Hepatocyte (in vitro differentiated cells): Measurements from ENCODE around the gene ARRB1. TPM values are rescaled to one million over a fixed set of nuclear protein-coding genes. Genes with fewer than 3 reads are reported as not detected.

Source experiments
- DNase-seq: peaks from one replicate; pipeline ENCODE4 v3.0.0-alpha.2; 2016; ENCODE audit warnings: low spot score
- H2AFZ ChIP-seq: fragments of 200-600 bp; sonication (generic); 2 replicates; pipeline ENCODE4 v1.6.0; 2016; ENCODE audit warnings: antibody characterized with exemption, mild to moderate bottlenecking
- H3K27ac ChIP-seq: fragments of 200-600 bp; sonication (generic); 2 replicates; pipeline ENCODE4 v1.5.1; 2016; ENCODE audit warnings: mild to moderate bottlenecking
- H3K27me3 ChIP-seq: fragments of 200-600 bp; sonication (generic); 2 replicates; pipeline ENCODE4 v1.6.1; 2016
- H3K36me3 ChIP-seq: fragments of 200-600 bp; sonication (generic); replicated peaks from 2 replicates; pipeline ENCODE4 v1.5.1; 2016; ENCODE audit warnings: low read depth; ENCODE audit not compliant: insufficient read depth
- H3K4me1 ChIP-seq: fragments of 200-600 bp; sonication (generic); 2 replicates; pipeline ENCODE4 v1.5.1; 2016; ENCODE audit warnings: mild to moderate bottlenecking, moderate library complexity; ENCODE audit not compliant: insufficient read depth
- H3K4me2 ChIP-seq: fragments of 200-600 bp; sonication (generic); 2 replicates; pipeline ENCODE4 v1.6.0; 2016
- H3K4me3 ChIP-seq: fragments of 200-600 bp; sonication (generic); 2 replicates; pipeline ENCODE4 v1.5.1; 2016; ENCODE audit warnings: mild to moderate bottlenecking
- H3K79me2 ChIP-seq: fragments of 200-600 bp; sonication (generic); 2 replicates; pipeline ENCODE4 v1.6.0; 2017; ENCODE audit warnings: mild to moderate bottlenecking
- H3K9me2 ChIP-seq: fragments of 200-600 bp; sonication (generic); replicated peaks from 2 replicates; pipeline ENCODE4 v1.6.0; 2017; ENCODE audit warnings: mild to moderate bottlenecking; ENCODE audit not compliant: insufficient read depth
- H3K9me3 ChIP-seq: fragments of 200-600 bp; sonication (generic); 2 replicates; pipeline ENCODE4 v1.5.1; 2016; ENCODE audit warnings: low read depth, mild to moderate bottlenecking
- H4K20me1 ChIP-seq: fragments of 200-600 bp; sonication (generic); 2 replicates; pipeline ENCODE4 v1.6.0; 2016; ENCODE audit warnings: mild to moderate bottlenecking; ENCODE audit not compliant: insufficient read depth, poor library complexity, severe bottlenecking
- EZH2 ChIP-seq: fragments of 200-600 bp; sonication (generic); IDR thresholded peaks from 2 replicates; pipeline ENCODE4 v1.6.1; 2016; ENCODE audit warnings: antibody characterized with exemption, mild to moderate bottlenecking, borderline replicate concordance
- EZH2phosphoT487 ChIP-seq: fragments of 200-600 bp; sonication (generic); IDR thresholded peaks from one replicate; pipeline ENCODE4 v1.6.1; 2018; ENCODE audit warnings: antibody characterized with exemption, mild to moderate bottlenecking, low read depth, moderate library complexity; ENCODE audit not compliant: unreplicated experiment, severe bottlenecking
- WGBS: methylation state at CpG from one replicate; pipeline ENCODE4 v1.1.6; 2016; ENCODE audit warnings: low lambda C conversion rate; ENCODE audit errors: missing lambda C conversion rate; 5-methylcytosine and 5-hydroxymethylcytosine counted together
- polyA plus RNA-seq: library from polyadenylated mRNA; unstranded; fragments of >200 nt; fragmentation: Nextera tagmentation; extraction: Ambion mirVana; gene quantifications from 2 replicates; pipeline ENCODE4 v1.2.1, GENCODE V29; 2016
- total RNA-seq: library from RNA; depleted of rRNA; stranded (reverse); fragments of >200 nt; gene quantifications from 2 replicates; pipeline ENCODE4 v1.2.3, GENCODE V29; 2014
- TF ChIP-seq, protein P1 (sequence below): fragments of 200-600 bp; sonication (generic); IDR thresholded peaks from 2 replicates; pipeline ENCODE4 v1.5.1; 2016; ENCODE audit warnings: antibody characterized with exemption, mild to moderate bottlenecking; ENCODE audit not compliant: poor library complexity

Gene ARRB1
- total and polyA plus RNA-seq, 2 experiments from 2014 or later: 16.2 to 83.2 TPM

DNA sequence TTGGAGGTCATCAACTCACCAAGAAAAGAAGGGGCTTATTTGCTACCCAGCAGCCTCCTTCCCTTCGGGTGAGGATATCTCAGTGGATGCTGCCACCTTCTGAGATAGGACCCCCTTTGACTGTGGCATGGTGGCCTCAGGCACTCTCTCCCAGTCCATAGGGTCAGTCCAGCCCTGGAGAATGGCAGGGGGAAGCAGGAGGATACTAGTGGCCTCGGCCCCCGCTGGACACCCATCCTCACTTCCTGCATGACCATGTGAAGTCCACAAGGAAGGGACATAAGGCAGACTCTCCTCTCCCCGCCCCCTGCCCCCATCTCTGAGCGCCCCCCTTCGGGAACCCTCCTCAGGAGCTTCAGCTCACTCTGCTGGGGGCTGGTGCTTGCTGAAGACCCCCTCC lies 86.5 kb downstream of the ARRB1 start:
- no peaks in the 10 kb centered on the region for H3K9me2 ChIP-seq
- H3K4me3 ChIP-seq: no peak overlapping the region
- WGBS: 96% methylated on average over 6 of the region's 6 CpGs
- H3K27me3 ChIP-seq: no peaks in the 10 kb centered on the region
- H3K27ac ChIP-seq: no peak overlapping the region
- no peak overlapping the region for H3K4me2 ChIP-seq
- no peak overlapping the region for H2AFZ ChIP-seq
- H3K36me3 ChIP-seq: no peaks in the 10 kb centered on the region
- no peaks in the 10 kb centered on the region for H4K20me1 ChIP-seq
- H3K4me1 ChIP-seq: no peaks in the 10 kb centered on the region
- no peak for TF ChIP-seq EZH2phosphoT487
- TF ChIP-seq EZH2: no peak
- TF ChIP-seq, protein P1, sequence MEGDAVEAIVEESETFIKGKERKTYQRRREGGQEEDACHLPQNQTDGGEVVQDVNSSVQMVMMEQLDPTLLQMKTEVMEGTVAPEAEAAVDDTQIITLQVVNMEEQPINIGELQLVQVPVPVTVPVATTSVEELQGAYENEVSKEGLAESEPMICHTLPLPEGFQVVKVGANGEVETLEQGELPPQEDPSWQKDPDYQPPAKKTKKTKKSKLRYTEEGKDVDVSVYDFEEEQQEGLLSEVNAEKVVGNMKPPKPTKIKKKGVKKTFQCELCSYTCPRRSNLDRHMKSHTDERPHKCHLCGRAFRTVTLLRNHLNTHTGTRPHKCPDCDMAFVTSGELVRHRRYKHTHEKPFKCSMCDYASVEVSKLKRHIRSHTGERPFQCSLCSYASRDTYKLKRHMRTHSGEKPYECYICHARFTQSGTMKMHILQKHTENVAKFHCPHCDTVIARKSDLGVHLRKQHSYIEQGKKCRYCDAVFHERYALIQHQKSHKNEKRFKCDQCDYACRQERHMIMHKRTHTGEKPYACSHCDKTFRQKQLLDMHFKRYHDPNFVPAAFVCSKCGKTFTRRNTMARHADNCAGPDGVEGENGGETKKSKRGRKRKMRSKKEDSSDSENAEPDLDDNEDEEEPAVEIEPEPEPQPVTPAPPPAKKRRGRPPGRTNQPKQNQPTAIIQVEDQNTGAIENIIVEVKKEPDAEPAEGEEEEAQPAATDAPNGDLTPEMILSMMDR: no peak
- H3K79me2 ChIP-seq: no peaks in the 10 kb centered on the region
- no peaks in the 10 kb centered on the region for H3K9me3 ChIP-seq
- DNase-seq: no peak

DNA sequence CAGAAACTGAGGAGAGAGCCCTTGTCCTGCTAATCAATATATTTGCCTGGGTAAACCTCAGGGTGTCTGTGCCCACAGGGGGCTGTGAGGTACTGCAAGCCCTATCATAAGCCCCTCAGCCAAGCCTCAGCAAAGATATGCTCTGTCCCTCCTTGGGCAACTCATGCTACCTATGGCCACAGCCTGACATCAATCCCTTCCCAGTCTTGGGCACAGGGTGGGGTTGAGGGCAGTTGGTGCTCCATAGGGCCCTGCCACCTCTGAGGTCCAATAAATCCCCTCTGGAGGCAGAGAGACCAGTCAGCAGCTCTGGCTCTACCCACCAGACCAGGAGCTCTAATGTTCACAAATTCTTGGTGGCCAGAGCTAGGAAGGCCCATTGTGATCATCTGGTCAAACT lies 87.1 kb downstream of the ARRB1 start:
- Histone ChIP-seq H3K4me1 (no peaks in the 10 kb centered on the region), H3K4me3 (no peak overlapping the region), H4K20me1 (no peaks in the 10 kb centered on the region), H3K27me3 (no peaks in the 10 kb centered on the region), H3K9me3 (no peaks in the 10 kb centered on the region), H3K4me2 (no peak overlapping the region), H2AFZ (no peak overlapping the region), H3K79me2 (no peaks in the 10 kb centered on the region), H3K27ac (no peak overlapping the region), H3K9me2 (no peaks in the 10 kb centered on the region), H3K36me3 (no peaks in the 10 kb centered on the region)
- TF ChIP-seq EZH2: no peak
- TF ChIP-seq, protein P1: no peak
- TF ChIP-seq EZH2phosphoT487: no peak
- DNase-seq: no peak

DNA sequence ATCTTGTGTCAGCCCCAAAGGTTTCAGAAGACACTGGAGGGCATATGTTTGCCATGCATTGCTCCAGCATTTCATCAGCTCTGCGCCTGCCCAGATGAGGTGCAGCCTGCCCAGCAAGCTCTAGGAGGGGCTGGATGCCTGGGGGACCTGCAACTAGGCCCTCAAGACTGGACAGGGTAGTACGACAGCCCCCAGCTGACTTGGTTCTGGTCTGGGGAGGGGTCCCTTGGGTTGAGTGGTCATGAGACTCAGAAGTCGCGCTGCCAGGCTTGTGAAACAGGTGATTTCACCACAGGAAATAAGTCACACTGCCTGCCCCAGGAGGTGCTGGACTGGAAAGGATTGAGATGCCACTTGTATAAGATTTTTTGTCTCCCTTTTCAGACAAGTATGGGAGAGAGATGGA lies 87.5 kb downstream of the ARRB1 start:
- Histone ChIP-seq H3K9me2 (no peaks in the 10 kb centered on the region), H3K27ac (no peak overlapping the region), H3K36me3 (no peaks in the 10 kb centered on the region), H3K79me2 (no peaks in the 10 kb centered on the region), H3K9me3 (no peaks in the 10 kb centered on the region), H3K27me3 (no peaks in the 10 kb centered on the region), H2AFZ (no peak overlapping the region), H3K4me2 (no peak overlapping the region), H3K4me3 (no peak overlapping the region), H4K20me1 (no peaks in the 10 kb centered on the region), H3K4me1 (no peaks in the 10 kb centered on the region)
- no peak for DNase-seq
- 95% methylated on average over 4 of the region's 4 CpGs for WGBS
- no peak for TF ChIP-seq EZH2

DNA sequence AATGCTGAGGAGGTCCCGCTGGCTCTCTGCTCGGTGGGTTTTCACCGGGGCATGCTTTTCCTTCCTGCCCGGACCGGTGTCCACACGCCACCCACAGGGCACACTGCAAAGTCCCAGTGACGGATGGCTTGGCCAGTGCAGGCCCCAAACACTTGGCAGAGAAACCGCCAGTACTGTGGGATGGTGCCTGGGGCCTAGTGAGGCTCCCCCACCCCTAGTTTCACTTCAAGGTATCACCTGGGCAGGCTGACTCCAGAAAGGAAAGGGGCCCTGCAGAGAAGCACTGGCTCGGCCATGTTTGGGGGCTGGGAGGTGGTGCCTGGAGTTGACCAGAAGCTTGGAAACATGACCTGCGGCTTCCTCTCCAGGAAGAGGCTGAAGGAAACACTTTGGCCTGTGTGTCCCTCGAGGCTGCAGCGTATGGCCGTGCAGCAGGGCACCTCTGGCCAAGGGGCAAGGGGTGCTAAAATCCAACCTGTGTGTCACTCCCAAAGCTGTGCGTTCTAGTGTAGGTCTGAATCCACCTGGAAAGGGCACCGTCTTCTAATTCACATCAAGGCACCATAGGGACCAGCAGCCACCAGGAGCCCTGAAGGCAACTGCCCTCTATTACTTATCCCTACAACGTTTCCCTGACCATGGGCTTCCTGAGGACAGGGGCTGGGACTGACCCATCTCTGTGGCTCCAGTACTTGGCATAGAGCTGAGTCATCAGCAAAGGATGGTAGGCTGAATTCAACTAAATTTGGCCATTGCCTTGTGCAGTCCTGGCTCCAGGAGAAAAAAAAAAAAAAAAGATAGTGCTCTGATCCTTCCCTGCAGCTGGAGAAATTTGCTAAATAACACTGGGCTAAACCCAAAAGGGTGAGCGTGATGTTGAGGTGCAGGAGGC lies 88.3 kb downstream of the ARRB1 start:
- Histone ChIP-seq H3K27me3 (no peaks in the 10 kb centered on the region), H3K9me2 (no peaks in the 10 kb centered on the region), H4K20me1 (no peaks in the 10 kb centered on the region), H3K4me3 (no peak overlapping the region), H3K79me2 (no peaks in the 10 kb centered on the region), H3K9me3 (no peaks in the 10 kb centered on the region), H2AFZ (no peak overlapping the region), H3K36me3 (no peaks in the 10 kb centered on the region), H3K4me1 (no peaks in the 10 kb centered on the region), H3K27ac (no peak overlapping the region), H3K4me2 (no peak overlapping the region)
- 91% methylated on average over 17 of the region's 17 CpGs for WGBS
- no peak for DNase-seq
- no peak for TF ChIP-seq EZH2phosphoT487
- TF ChIP-seq EZH2: no peak
- TF ChIP-seq, protein P1: no peak
